Measurements from ENCODE around the gene ETFB. TPM values are rescaled to one million over a fixed set of nuclear protein-coding genes. Genes with fewer than 3 reads are reported as not detected.
A peak's percentile ranks its signal among the peaks of the same experiment; 100 is the strongest.

ETFB gene
- total and polyA plus RNA-seq, 9 of the 15 experiments (the other 6 are each of a cell fraction or from before 2014, with no cell fraction given), result 18.1 to 143 (median 96.1) TPM

DNA sequence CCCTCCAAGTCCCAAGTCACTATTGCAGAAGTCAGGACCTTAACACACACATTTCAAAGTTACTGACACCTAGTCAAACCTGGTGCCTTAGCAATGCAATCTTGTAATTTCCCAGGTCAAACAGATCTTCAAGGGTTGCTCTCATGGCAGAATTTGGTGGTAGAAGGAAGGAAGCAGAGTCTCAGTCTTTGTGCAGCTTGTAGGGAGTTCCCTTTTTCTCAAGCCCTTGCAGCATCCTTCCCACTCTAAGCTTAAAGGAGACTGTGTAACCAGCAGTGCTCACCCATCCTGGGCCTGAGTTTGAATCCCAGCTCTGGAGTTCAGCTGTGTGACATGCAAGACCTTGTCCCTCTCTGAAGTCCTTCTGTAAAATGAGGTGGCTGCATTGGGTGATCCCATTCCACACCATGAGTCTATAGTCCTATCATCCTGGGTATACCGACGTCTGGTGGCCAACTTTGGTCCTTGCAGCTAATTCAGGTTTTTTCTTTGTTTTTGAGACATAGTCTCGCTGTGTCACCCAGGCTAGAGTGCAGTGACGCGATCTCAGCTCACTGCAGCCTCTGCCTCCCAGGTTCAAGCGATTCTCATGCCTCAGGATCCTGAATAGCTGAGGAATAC lies 41.4 kb upstream of the ETFB start:
- in situ Hi-C loops (cut with MboI) (no loop called here), intact Hi-C loops (cut with micrococcal nuclease) (loop anchor here (1.0 kb wide), 1 partner anchor 68 kb away; no protein-coding TSS in a partner anchor)
- Histone ChIP-seq H3K9me3 (replicated peaks; ENCODE audit: control insufficient read depth, insufficient read depth, low read depth, low read length) (peaks cover 3% of the 10 kb centered on the region; the same call in 1 of the 2 replicates), H3K36me3 (ENCODE audit: control insufficient read depth, insufficient read depth, low read length) (peaks cover 4% of the 10 kb centered on the region), H3K27me3 (ENCODE audit: control insufficient read depth in 2 of 2, insufficient read depth in 2 of 2, low read length in 2 of 2) (no peaks in the 10 kb centered on the region), H4K20me1 (replicated peaks; ENCODE audit: control insufficient read depth, insufficient read depth, low read length) (no peaks in the 10 kb centered on the region), H3K9me1 (ENCODE audit: control insufficient read depth, insufficient read depth, low read length) (no peaks in the 10 kb centered on the region), H3K4me2 (ENCODE audit: insufficient read depth, low read length) (no peak overlapping the region), H3K9ac (ENCODE audit: insufficient read depth in 1 of 2, low read depth in 2 of 2, low read length in 2 of 2) (peak overlapping the region in 1 of 2 experiments; percentile 19; a peak in 1 of 4 replicates), H3K79me2 (ENCODE audit: control insufficient read depth, insufficient read depth, low read length) (no peaks in the 10 kb centered on the region), H3K4me3 (no peak overlapping the region), H3K27ac (ENCODE audit: extremely low read depth, low read depth, low read length) (no peak overlapping the region), H2AFZ (ENCODE audit: low read depth, low read length) (no peak overlapping the region; the same call in 1 of the 2 replicates), H3K4me1 (replicated peaks in 1 of 2; ENCODE audit: control insufficient read depth in 2 of 2, insufficient read depth in 2 of 2, low read length in 2 of 2) (peaks cover 7 to 13% of the 10 kb centered on the region in 2 experiments; a peak in 4 of 5 replicates)
- BruUV-seq (replicated peaks), result no TSS peak
- ChIA-PET POLR2A (interaction anchor here (0.6 to 2.3 kb wide), 9 partner anchors 10 to 253 kb away, joined by 3 to 14 read pairs (median 4); partner anchors contain the start of genes C19orf84, SIGLEC10 and VSIG10L), CTCF (ENCODE audit: low intra/inter-chr PET ratio) (interaction anchor here (0.6 to 1.8 kb wide), 6 partner anchors 12 to 253 kb away, joined by 3 to 10 read pairs (median 5); no protein-coding TSS in a partner anchor)
- DNase-seq (ENCODE audit: extremely low read depth in 1 of 4, low spot score in 3 of 4), result peak; percentile 77 to 84 (median 79)
- ATAC-seq, result peak; percentile 98
- FAIRE-seq, result peak; percentile 90
- 7% methylated on average over 6 of the region's 6 CpGs for WGBS (ENCODE audit: insufficient coverage, low coverage, missing lambda C conversion rate)
- TF ChIP-seq, protein P1, sequence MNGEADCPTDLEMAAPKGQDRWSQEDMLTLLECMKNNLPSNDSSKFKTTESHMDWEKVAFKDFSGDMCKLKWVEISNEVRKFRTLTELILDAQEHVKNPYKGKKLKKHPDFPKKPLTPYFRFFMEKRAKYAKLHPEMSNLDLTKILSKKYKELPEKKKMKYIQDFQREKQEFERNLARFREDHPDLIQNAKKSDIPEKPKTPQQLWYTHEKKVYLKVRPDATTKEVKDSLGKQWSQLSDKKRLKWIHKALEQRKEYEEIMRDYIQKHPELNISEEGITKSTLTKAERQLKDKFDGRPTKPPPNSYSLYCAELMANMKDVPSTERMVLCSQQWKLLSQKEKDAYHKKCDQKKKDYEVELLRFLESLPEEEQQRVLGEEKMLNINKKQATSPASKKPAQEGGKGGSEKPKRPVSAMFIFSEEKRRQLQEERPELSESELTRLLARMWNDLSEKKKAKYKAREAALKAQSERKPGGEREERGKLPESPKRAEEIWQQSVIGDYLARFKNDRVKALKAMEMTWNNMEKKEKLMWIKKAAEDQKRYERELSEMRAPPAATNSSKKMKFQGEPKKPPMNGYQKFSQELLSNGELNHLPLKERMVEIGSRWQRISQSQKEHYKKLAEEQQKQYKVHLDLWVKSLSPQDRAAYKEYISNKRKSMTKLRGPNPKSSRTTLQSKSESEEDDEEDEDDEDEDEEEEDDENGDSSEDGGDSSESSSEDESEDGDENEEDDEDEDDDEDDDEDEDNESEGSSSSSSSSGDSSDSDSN (IDR thresholded peaks at IDR 0.05; ENCODE audit: borderline replicate concordance in 1 of 2, low read depth in 2 of 2, low read length in 2 of 2), result no peak
- TF ChIP-seq ATF6 (CRISPR knock-in tag; IDR thresholded peaks at IDR 0.05), result no peak
- 0 out of 2 replicates have a peak, but pooled peaks have one; percentile 18 for TF ChIP-seq RB1 (IDR thresholded peaks at IDR 0.05; ENCODE audit: low read depth)
- TF ChIP-seq, protein P2, sequence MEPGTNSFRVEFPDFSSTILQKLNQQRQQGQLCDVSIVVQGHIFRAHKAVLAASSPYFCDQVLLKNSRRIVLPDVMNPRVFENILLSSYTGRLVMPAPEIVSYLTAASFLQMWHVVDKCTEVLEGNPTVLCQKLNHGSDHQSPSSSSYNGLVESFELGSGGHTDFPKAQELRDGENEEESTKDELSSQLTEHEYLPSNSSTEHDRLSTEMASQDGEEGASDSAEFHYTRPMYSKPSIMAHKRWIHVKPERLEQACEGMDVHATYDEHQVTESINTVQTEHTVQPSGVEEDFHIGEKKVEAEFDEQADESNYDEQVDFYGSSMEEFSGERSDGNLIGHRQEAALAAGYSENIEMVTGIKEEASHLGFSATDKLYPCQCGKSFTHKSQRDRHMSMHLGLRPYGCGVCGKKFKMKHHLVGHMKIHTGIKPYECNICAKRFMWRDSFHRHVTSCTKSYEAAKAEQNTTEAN (CRISPR knock-in tag; IDR thresholded peaks at IDR 0.05), result no peak
- no peak for TF ChIP-seq RBM22 (IDR thresholded peaks at IDR 0.05; ENCODE audit: low read depth, low read length, poor library complexity, severe bottlenecking)
- TF ChIP-seq, protein P3, sequence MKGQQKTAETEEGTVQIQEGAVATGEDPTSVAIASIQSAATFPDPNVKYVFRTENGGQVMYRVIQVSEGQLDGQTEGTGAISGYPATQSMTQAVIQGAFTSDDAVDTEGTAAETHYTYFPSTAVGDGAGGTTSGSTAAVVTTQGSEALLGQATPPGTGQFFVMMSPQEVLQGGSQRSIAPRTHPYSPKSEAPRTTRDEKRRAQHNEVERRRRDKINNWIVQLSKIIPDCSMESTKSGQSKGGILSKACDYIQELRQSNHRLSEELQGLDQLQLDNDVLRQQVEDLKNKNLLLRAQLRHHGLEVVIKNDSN (CRISPR knock-in tag; IDR thresholded peaks at IDR 0.05), result no peak
- TF ChIP-seq GABPB1 (CRISPR knock-in tag; IDR thresholded peaks at IDR 0.05), result no peak; the same call in 1 of the 2 replicates
- peak; percentile 80 for TF ChIP-seq PRDM10 (IDR thresholded peaks at IDR 0.05; ENCODE audit: partially characterized antibody)
- TF ChIP-seq ZEB2 (IDR thresholded peaks at IDR 0.05), result no peak
- peak; percentile 70; the same call in 1 of the 2 replicates for TF ChIP-seq SPI1 (IDR thresholded peaks at IDR 0.05; ENCODE audit: borderline replicate concordance, low read depth, low read length)

Data from K562 (cell line).